HG03280 (cell line): ENCODE measurements around the gene CTTNBP2.

Experiments
- ATAC-seq: cut with Tn5 transposase; IDR thresholded peaks from one replicate; pipeline ENCODE4 v1.9.1; 2021; ENCODE audit warnings: mild to moderate bottlenecking, moderate library complexity; ENCODE audit not compliant: unreplicated experiment

CTTNBP2 gene, protein sequence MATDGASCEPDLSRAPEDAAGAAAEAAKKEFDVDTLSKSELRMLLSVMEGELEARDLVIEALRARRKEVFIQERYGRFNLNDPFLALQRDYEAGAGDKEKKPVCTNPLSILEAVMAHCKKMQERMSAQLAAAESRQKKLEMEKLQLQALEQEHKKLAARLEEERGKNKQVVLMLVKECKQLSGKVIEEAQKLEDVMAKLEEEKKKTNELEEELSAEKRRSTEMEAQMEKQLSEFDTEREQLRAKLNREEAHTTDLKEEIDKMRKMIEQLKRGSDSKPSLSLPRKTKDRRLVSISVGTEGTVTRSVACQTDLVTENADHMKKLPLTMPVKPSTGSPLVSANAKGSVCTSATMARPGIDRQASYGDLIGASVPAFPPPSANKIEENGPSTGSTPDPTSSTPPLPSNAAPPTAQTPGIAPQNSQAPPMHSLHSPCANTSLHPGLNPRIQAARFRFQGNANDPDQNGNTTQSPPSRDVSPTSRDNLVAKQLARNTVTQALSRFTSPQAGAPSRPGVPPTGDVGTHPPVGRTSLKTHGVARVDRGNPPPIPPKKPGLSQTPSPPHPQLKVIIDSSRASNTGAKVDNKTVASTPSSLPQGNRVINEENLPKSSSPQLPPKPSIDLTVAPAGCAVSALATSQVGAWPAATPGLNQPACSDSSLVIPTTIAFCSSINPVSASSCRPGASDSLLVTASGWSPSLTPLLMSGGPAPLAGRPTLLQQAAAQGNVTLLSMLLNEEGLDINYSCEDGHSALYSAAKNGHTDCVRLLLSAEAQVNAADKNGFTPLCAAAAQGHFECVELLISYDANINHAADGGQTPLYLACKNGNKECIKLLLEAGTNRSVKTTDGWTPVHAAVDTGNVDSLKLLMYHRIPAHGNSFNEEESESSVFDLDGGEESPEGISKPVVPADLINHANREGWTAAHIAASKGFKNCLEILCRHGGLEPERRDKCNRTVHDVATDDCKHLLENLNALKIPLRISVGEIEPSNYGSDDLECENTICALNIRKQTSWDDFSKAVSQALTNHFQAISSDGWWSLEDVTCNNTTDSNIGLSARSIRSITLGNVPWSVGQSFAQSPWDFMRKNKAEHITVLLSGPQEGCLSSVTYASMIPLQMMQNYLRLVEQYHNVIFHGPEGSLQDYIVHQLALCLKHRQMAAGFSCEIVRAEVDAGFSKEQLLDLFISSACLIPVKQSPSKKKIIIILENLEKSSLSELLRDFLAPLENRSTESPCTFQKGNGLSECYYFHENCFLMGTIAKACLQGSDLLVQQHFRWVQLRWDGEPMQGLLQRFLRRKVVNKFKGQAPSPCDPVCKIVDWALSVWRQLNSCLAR (N-terminal part only)

DNA sequence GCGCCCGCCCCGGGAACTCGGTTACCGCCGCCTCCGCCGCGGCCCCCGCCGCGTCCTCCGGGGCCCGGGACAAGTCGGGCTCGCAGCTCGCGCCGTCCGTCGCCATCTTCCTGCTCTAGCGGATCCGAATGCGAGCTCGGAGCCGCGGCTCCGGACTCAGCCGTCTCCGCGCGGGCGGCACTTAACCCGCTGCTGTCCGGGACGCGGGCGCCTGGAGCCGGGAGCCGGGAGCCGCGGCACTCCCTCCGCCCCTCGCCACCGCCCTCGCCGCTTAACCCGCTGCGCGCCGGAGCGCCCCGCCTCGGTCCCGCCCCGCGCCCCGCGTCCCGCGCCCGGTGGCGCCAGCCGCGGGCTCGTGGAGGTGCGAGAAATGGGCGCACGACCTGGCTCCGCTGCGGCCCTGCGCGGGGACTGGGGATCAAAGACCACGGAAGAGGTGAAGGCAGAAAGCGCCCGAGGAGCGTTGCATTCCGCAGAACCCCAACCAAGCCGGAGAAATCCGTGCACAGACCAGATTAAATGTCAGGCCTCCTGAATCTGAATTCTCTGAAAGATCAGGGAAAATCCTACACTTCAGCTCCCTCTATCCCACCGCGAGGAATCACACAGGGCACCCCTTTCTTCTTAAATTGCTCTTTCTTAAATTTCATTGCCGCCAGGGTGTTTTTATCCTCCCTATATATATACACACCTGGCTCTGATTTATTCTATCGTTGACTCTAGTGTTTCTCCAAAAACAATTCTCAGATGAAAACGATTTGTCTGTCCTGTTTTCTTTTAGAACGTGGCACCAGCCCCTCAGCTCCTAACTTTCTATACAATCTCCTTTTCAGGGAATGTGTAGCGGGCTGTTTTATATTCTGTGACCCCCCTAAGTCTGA lies at the start of gene CTTNBP2:
TSS of gene CTTNBP2 (minus strand) at position 132 of the 881 bp plus-strand sequence. CDS start at position 106, 26 bp downstream.
- no peak for ATAC-seq

DNA sequence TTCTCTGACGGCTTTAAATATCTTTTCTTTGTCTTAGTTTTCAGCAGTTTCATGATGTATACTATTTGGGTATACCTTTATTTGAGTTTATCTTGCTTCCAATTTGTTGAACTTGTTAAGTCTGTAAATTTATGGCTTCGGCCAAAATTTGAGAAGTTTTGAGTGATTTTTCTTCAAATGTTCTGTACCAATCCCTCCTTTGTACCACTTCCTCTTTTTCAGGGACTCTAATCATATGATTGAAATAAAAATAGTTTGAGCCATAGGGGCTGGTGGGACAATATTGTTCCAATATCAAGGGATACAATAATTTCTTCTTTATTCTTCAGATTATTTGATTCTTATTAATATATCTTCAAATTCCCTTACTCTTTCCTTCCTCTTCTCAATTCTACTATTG lies 43.1 kb upstream of the CTTNBP2 start:
- no peak for ATAC-seq

DNA sequence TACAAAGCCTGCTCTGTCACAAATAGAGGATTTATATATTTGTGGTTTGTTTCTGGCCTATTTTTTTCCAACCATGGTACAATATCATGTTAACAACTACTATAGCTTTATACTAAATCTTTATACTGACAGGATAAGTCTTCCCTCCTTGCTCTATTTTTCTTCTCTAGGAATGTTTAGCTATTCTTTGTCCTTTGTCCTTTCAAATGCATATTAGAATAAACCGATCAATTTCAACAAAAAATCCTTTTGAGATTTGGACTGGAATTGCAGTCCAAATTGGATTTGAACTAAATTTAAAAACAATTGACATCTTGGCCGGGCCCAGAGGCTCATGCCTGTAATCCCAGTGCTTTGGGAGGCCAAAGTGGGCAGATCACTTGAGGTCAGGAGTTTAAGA lies 39.2 kb upstream of the CTTNBP2 start:
- ATAC-seq = no peak

- ATAC-seq = no peak
Measured at GRCh38 chr7:117908031-117908795, 35.0 kb upstream of the CTTNBP2 start.

GRCh38 chr7:117907049-117907640 lies 33.9 kb upstream of the CTTNBP2 start:
- no peak for ATAC-seq

GRCh38 chr7:117902314-117902889 lies 29.2 kb upstream of the CTTNBP2 start:
- no peak for ATAC-seq

DNA sequence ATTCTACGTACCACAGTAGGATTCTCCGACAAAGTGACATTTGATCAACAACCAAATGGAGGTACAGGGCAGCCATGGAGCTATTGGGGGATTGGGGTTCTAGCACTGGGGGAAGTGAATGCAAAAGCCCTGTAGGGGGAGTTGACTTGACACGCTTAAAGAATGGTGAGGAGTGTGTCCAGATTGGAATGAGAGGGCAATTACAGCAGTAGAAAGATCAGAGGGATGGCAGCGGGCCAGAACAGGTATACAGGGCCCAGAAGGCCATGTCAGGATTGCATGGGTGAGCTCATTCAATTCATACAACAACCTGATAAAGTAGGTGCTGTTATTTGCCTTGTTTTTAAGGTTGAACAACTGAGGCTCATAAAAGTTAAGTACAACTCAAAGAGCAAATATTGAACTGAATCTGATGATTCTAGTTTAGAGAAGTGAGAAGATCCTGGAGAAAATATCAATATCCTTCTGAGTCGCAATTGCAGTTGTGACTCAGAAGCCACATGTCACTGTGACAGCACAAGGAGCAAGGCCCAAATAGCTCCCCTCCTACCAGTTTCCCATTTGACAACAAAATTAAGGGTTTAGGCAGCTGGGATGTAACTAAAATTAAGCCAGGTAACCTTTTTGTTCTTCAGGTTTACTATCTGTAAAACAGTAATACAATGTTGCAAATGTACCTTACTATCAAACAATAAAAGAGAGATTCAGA lies 28.0 kb upstream of the CTTNBP2 start:
- ATAC-seq = no peak

- no peak for ATAC-seq
Measured at GRCh38 chr7:117896339-117896738, 23.1 kb upstream of the CTTNBP2 start.

DNA sequence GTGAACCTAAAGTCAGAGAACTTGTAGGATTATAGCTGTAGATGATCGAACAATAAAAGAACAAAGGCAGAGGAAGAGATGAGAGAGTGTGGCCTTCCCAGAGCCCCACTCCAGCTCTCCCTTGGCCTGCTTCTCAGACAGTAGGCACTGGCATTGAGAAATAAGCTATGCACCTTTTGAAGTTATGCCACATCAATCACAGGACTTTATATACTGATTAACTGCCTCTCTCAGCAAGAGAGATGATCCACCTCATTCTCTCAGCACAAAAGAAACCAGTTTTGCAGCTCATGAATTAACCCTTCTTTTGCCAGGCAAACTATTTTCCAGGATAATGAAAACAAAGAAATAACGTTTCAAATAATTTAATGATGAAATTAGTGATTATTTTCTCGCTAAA lies 22.0 kb upstream of the CTTNBP2 start:
- no peak for ATAC-seq

GRCh38 chr7:117894037-117894436 lies 20.8 kb upstream of the CTTNBP2 start:
- ATAC-seq = no peak

DNA sequence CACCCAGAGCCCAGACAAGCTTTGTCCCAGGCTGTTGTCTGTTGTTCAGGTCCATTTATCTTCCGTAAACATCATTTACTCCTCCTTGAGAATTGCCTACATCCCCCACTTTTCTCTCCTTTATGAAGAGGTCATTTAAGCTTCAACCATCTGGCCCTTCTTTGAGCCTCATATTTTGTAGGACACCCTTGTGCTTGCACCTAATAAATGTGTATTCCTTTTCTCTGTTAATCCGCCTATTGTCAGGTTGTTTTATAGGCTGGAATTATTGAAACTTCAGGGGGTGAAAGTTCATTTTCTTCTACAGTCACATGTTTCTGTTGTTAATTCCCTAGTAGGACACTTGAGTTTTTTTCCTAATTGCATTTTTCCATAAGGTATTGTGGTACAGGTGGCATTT lies 19.6 kb upstream of the CTTNBP2 start:
- no peak for ATAC-seq

- ATAC-seq = no peak
Measured at GRCh38 chr7:117889611-117890010, 16.4 kb upstream of the CTTNBP2 start.

GRCh38 chr7:117888627-117889026 lies 15.4 kb upstream of the CTTNBP2 start:
- no peak for ATAC-seq

DNA sequence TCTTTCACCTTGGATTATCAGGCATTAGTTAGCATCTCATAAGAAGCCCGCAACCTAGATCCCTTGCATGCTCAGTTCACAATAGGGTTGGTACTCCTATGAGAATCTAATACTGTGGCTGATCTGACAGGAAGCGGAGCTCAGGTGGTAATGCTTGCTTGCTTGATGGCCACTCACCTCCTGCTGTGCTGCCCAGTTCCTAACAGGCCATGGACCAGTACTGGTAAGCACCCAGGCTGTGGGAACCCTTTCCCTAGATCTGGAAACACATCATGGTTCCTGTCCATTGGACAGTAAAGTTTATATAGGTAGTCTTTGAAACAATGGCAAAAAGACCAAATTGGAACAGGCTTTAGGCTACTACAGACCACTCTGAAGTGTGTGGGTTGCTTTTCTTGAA lies 9.4 kb upstream of the CTTNBP2 start:
- no peak for ATAC-seq

DNA sequence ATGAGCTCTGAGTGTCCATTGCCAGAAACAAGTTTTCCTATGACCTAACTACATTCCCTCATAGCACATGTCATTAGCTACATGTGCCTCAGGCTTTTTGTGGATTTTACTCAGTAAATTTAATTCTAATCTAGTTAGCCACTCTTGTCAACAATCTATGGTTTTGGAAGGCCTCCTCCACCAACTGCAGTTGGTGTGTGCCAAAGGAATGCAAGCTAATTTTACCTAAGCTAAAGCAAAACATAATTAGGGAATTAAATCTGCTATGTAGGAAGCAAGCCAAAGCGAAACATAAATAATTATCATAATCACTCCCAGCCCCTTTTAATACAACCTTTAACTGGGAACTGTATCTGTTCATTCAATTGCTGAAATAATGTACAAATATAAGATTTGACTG lies 3.5 kb upstream of the CTTNBP2 start:
- no peak for ATAC-seq

- ATAC-seq = no peak
Measured at GRCh38 chr7:117875566-117875965, 2.3 kb upstream of the CTTNBP2 start.

GRCh38 chr7:117874191-117874700 lies 1.0 kb upstream of the CTTNBP2 start:
- ATAC-seq = no peak
